T-helper 1 cell treated with Interleukin-12 subunit alpha and Interleukin-12 subunit beta and Interleukin-4 antibody, amounts not matched to agents 30 μg/mL and 1 μg/mL, for 36 hours (primary cell): ENCODE measurements around the gene OSBPL1A.
A peak's percentile ranks its signal among the peaks of the same experiment; 100 is the strongest.

ENCODE experiments used
- H3K27ac Mint-ChIP-seq: one replicate; pipeline ENCODE4 v1.8.0; 2021; ENCODE audit warnings: mild to moderate bottlenecking, mixed read lengths
- H3K27me3 Mint-ChIP-seq: one replicate; pipeline ENCODE4 v1.8.0; 2021; ENCODE audit warnings: low read depth, mixed read lengths
- H3K36me3 Mint-ChIP-seq: one replicate; pipeline ENCODE4 v1.8.0; 2021; ENCODE audit warnings: low read depth, mixed read lengths
- H3K4me1 Mint-ChIP-seq: one replicate; pipeline ENCODE4 v1.8.0; 2021; ENCODE audit warnings: low read depth, mixed read lengths
- H3K4me3 Mint-ChIP-seq: one replicate; pipeline ENCODE4 v1.8.0; 2021; ENCODE audit warnings: mild to moderate bottlenecking, moderate library complexity, mixed read lengths
- H3K9me3 Mint-ChIP-seq: one replicate; pipeline ENCODE4 v1.8.0; 2021; ENCODE audit warnings: mixed read lengths

The OSBPL1A gene

DNA sequence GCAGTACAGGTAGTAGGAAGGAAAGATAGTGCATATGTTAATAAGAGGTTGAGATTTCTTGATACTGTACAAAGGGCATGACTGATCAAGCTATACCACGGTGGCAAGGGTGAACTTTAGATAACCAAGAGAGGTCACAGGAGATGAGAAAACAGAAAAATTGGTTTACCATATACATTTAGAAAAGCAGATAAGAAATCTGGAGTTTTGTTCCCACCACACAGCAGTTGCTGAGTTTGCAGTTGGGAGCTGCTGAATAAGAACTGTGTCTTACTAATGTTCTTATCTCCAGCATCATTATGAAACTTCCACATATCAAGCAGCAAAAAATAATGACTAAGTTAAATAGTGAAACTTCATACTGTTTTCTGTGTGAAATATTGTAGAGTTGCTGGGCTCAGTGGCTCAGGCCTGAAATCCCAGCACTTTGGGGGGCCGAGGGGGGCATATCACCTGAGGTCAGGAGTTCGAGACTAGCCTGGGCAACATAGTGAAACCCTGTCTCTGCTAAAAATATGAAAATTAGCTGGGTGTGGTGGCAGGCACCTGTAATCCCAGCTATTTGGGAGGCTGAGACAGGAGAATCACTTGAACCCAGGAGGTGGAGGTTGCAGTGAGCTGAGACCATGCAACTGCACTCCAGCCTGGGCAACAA is 16.9 kb upstream of the OSBPL1A start:
- no peak overlapping the region for H3K27ac Mint-ChIP-seq
- peaks cover 13% of the 10 kb centered on the region for H3K4me1 Mint-ChIP-seq
- H3K4me3 Mint-ChIP-seq: no peak overlapping the region
- H3K9me3 Mint-ChIP-seq: peaks cover 10% of the 10 kb centered on the region
- peaks cover 5% of the 10 kb centered on the region for H3K36me3 Mint-ChIP-seq
- peaks cover 23% of the 10 kb centered on the region for H3K27me3 Mint-ChIP-seq

DNA sequence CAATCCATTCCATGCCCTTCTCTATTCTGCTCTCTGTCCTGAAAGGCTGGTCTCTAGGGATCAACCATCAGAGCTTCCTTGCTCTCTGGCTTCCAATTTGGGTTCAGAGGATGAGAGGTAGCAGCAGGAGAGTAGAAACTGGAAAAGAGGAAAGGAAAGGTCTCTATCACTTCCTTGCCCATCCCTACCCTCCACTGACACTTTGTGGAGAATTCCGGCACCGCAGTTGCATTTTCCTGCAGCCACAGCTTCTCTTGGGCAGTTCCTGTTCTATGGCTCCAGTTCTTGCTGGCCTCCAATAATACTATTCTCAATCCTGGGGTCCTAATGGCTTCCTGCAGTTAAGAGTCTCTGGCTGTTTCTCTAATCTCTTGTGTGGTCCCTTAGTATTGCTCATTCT is 15.5 kb upstream of the OSBPL1A start:
- peaks cover 29% of the 10 kb centered on the region for H3K27me3 Mint-ChIP-seq

DNA sequence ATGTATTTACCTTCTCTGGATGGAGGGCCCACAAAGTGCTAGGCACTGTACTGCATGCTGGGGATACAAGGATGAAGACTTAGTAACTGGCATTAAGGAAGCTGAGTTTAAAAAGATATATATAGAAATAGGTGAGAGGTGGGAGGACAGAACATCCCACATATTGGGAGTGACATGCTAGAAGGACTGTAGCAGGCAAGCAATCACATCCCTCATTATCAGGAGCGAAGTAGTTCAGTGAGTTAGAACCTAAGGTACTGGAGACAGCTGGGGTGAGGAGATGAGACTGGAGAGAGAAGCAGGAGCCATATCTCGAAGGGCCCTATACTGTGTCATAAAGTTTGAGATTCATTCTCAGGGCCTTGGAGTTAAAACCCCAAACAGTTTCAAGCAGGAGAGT is 10.9 kb upstream of the OSBPL1A start:
- no peak overlapping the region for H3K27ac Mint-ChIP-seq
- H3K4me3 Mint-ChIP-seq: no peak overlapping the region
- H3K27me3 Mint-ChIP-seq: peaks cover 51% of the 10 kb centered on the region
- peaks cover 3% of the 10 kb centered on the region for H3K36me3 Mint-ChIP-seq
- H3K9me3 Mint-ChIP-seq: peaks cover 8% of the 10 kb centered on the region
- peaks cover 4% of the 10 kb centered on the region for H3K4me1 Mint-ChIP-seq

More for the DNA sequence above, 15.5 kb upstream of the OSBPL1A start:
- H3K4me1 Mint-ChIP-seq: peaks cover 13% of the 10 kb centered on the region
- H3K4me3 Mint-ChIP-seq: no peak overlapping the region
- peaks cover 10% of the 10 kb centered on the region for H3K9me3 Mint-ChIP-seq
- peaks cover 5% of the 10 kb centered on the region for H3K36me3 Mint-ChIP-seq
- H3K27ac Mint-ChIP-seq: no peak overlapping the region

DNA sequence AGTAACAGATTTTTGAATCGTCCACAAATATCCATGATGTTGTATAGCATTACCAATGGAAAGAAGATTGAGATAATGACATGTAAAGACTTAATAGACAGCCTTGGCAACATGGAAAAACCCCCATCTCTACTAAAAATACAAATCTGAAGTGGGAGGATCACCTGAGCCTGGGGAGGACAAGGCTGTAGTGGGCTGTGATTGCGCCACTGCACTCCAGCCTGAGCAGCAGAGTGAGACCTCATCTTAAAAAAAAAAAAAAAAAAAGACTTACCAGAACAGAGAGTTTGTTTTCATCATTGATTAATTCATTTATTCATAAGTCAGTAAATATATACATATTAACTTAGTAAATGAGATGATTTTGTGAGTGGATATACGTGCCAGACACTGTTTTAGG is 7.0 kb upstream of the OSBPL1A start:
- H3K27me3 Mint-ChIP-seq: peaks cover 49% of the 10 kb centered on the region
- no peak overlapping the region for H3K27ac Mint-ChIP-seq
- H3K9me3 Mint-ChIP-seq: no peaks in the 10 kb centered on the region
- no peaks in the 10 kb centered on the region for H3K4me1 Mint-ChIP-seq
- H3K36me3 Mint-ChIP-seq: no peaks in the 10 kb centered on the region
- H3K4me3 Mint-ChIP-seq: no peak overlapping the region

DNA sequence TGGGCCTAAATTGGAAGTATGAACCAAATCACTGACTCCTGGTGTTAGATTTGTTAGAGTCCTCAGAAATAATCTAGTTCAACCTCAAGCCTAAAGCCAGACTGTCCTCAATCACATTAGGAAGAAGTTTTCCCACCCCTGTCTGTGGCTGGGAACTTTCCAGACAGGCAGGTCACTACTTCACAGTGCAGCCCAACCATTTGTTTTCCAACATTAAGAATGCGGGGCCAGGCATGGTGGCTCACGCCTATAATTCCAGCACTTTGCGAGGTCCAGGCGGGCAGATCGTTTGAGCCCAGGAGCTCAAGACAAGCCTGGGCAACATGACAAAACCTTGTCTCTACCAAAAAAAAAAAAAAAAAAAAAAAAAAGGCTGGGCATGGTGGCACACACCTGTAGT is 5.5 kb upstream of the OSBPL1A start:
- H3K4me3 Mint-ChIP-seq: no peak overlapping the region
- H3K27ac Mint-ChIP-seq: no peak overlapping the region
- no peaks in the 10 kb centered on the region for H3K9me3 Mint-ChIP-seq
- peaks cover 45% of the 10 kb centered on the region for H3K27me3 Mint-ChIP-seq
- H3K36me3 Mint-ChIP-seq: no peaks in the 10 kb centered on the region
- peaks cover 1% of the 10 kb centered on the region for H3K4me1 Mint-ChIP-seq

DNA sequence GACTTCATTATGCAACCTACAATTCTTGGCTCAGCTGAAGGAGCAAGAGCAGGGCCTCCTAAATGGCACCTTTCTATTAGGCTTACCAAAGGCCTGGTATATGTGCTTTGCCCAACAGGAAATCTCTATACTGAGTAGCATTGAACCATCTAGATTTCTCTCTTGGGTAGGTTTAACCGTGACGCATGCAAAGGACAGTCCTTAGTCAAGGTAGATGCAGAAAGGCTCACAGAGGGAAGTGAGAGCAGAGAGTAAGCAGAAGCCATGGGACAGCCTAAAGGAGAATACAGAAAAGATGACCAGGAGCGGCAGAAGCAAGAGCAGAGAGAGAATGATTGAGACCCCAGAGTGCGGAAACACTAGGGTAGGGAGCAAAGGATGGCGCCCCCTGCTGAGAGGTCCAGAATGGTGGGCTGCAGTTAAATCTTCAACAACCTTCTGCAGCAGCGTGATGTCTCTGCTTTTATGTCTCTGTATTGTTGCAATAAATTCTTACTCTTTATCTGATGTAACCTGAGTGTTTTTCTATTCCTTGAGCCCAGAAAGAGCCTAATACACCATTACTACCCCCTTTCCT is 4.7 kb upstream of the OSBPL1A start:
- H3K27me3 Mint-ChIP-seq: peaks cover 42% of the 10 kb centered on the region
- no peaks in the 10 kb centered on the region for H3K36me3 Mint-ChIP-seq
- peaks cover 4% of the 10 kb centered on the region for H3K4me1 Mint-ChIP-seq
- no peaks in the 10 kb centered on the region for H3K9me3 Mint-ChIP-seq
- H3K27ac Mint-ChIP-seq: no peak overlapping the region
- no peak overlapping the region for H3K4me3 Mint-ChIP-seq

DNA sequence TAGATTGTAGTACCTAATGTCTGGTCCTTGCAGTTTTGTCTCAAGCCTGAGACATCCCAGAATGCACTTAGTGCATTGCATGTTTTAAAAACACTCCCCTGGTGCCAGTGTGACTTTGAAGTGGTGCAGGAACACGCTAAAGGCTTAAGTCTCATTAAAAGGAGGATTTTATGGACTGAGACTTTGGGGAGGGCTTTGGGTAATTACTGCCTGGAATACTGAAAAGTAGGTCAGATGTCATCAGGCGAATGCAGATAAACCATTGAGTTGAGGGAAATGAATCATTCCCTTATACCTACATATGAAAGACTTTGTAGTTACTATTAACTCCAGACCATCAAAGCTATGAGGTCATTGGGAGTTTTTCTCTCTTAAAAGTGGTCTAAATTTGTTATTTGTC is 3.0 kb upstream of the OSBPL1A start:
- Mint-ChIP-seq H3K4me3 (no peak overlapping the region), H3K9me3 (no peaks in the 10 kb centered on the region), H3K27ac (no peak overlapping the region), H3K4me1 (peaks cover 8% of the 10 kb centered on the region), H3K36me3 (no peaks in the 10 kb centered on the region), H3K27me3 (peaks cover 34% of the 10 kb centered on the region)

DNA sequence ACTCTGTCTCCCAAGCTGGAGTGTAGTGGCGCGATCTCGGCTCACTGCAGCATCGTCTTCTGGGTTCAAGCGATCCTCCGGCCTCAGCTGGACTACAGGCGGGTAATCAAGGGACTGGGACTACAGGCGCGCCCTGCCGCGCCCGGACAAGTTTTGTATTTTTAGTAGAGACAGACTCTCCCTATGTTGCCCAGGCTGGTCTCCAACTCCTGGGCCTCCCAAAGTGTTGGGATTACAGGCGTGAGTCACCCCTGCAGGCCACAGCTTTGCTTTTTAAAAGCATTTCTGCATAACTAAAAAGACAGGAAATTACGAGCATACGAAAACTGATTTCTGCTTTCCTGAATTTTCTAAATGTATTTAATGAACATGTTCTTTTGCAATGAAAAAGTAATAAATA is 916 bp upstream of the OSBPL1A start:
- Mint-ChIP-seq H3K9me3 (no peaks in the 10 kb centered on the region), H3K4me1 (peaks cover 8% of the 10 kb centered on the region), H3K36me3 (no peaks in the 10 kb centered on the region), H3K27me3 (peaks cover 35% of the 10 kb centered on the region), H3K4me3 (peak overlapping the region; percentile 84), H3K27ac (no peak overlapping the region)

DNA sequence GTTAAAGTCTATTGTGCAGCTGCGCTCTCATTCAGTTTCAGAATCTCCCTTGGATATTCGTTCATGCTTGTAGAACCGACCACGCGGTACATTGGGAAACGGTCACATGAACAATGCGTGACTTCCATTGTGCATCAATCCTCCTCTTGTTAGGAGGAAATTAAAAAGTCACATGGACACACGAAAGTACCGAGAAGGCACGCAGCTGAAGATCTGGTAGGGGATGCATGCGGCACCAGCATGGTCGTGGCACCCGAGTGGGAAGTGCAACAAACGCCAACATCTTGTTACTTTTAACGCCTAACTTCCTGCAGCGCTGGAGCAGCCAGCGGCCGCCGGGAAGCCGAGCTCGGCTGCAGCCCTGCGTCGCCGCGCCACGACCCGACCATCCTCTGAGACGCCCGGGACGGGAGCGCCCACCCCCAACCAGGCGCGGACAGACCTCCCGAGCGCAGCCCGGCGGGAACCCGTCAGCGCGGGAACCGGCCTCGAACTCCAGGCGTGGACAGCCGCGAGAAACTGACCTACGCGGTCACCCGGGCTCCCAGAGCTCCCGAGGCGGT is 412 bp downstream of the OSBPL1A start:
- Mint-ChIP-seq H3K4me1 (peaks cover 8% of the 10 kb centered on the region), H3K4me3 (peak overlapping the region; percentile 76), H3K36me3 (no peaks in the 10 kb centered on the region)

DNA sequence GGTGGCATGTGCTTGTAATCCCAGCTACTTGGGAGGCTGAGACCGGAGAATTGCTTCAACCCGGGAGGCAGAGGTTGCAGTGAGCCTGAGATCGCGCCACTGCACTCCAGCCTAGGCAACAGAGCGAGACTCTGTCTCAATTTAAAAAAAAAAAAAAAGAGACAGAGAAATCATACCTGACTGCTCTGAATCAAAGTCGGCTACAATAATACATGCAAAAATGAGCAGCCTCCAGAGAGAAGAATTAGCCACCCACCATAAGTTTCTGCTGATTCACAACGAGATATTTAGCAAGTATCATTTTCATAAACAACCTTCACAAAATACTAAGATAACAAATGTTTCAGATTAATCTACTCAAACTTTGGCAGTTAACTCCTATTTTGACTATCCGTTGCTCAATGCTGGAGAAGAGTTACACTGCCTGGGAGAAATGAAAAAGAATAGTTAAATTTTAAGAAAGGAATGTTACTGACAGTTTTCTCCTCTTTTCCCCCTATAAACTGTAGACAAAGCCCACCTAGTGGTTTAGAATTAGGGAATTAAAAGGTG is 1.5 kb downstream of the OSBPL1A start:
- H3K4me3 Mint-ChIP-seq: no peak overlapping the region
- no peak overlapping the region for H3K27ac Mint-ChIP-seq
- H3K27me3 Mint-ChIP-seq: peaks cover 40% of the 10 kb centered on the region
- H3K4me1 Mint-ChIP-seq: peaks cover 8% of the 10 kb centered on the region
- H3K36me3 Mint-ChIP-seq: no peaks in the 10 kb centered on the region
- H3K9me3 Mint-ChIP-seq: no peaks in the 10 kb centered on the region

More for the DNA sequence above, 412 bp downstream of the OSBPL1A start:
- H3K27me3 Mint-ChIP-seq: peaks cover 40% of the 10 kb centered on the region
- H3K27ac Mint-ChIP-seq: no peak overlapping the region
- no peaks in the 10 kb centered on the region for H3K9me3 Mint-ChIP-seq

DNA sequence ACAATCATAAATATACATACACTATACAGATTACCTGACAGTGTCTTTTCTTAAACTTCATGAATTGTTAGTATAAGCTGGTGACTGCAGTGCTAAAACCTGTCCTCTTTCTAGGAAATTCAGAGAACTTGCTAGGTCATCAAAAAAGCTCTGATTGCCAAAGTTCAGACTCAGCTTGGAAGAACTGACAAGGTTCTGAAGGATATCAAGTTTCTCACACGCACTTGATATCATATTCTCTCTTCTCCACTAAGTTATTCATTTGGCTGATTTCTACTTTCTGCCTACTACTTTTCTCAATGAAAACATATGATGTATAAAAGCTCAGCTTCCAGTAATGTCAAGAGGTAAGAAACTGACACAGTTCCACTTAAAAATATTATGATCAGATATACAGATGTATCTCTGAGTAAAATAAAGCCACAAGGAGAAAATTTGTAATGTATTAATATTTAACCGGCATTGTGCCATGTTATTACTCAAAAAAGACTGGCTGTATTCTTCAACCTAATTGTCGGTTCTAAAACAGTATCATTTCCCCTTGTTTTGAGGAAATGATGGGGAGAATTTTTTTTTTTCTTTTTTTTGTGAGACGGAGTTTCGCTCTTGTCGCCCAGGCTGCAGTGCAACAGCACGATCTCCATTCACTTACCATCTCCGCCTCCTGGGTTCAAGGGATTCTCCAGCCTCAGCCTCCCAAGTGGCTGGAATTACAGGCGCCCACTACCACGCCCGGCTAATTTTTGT is 2.4 kb downstream of the OSBPL1A start:
- H3K4me3 Mint-ChIP-seq: no peak overlapping the region
- no peaks in the 10 kb centered on the region for H3K36me3 Mint-ChIP-seq
- H3K27ac Mint-ChIP-seq: no peak overlapping the region
- no peaks in the 10 kb centered on the region for H3K9me3 Mint-ChIP-seq
- H3K27me3 Mint-ChIP-seq: peaks cover 32% of the 10 kb centered on the region
- peaks cover 8% of the 10 kb centered on the region for H3K4me1 Mint-ChIP-seq

DNA sequence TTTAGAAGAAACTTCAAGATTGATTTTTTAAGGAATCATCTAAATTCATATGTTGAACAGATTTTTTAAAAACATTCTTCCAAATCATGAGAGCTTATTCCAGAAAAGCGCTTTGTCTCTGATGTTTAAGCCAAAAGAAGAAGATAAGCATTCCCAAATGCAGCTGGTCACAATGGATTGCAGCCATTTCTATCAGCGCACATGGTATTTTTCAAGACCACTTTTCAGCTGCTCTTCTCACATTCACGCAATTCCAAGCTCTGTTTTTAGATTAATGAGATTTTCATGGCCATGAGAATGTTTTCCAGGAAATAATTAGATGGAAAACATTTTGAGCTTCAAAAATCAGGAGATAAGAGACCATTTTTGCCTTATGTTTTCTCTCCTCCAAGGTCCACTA is 8.7 kb downstream of the OSBPL1A start:
- Mint-ChIP-seq H3K27me3 (peaks cover 5% of the 10 kb centered on the region), H3K36me3 (no peaks in the 10 kb centered on the region), H3K27ac (no peak overlapping the region), H3K4me1 (no peaks in the 10 kb centered on the region), H3K9me3 (no peaks in the 10 kb centered on the region), H3K4me3 (no peak overlapping the region)

DNA sequence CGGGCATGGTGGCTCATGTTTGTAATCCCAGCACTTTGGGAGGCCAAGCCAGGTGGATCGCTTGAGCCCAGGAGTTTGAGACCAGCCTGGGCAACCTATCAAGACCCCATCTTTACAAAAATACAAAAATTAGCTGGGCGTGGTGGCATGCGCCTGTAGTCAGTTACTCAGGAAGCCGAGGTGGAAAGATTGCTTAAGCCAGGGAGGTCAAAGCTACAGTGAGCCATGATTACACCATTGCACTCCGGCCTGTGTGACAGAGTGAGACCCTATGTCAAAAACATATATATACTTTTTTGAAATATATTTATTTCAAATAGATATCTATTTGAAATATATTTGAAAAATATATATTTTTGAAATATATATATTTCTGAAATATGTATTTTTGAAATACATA is 10.9 kb downstream of the OSBPL1A start:
- H3K4me1 Mint-ChIP-seq: no peaks in the 10 kb centered on the region
- no peaks in the 10 kb centered on the region for H3K27me3 Mint-ChIP-seq
- no peaks in the 10 kb centered on the region for H3K36me3 Mint-ChIP-seq
- H3K4me3 Mint-ChIP-seq: no peak overlapping the region
- no peaks in the 10 kb centered on the region for H3K9me3 Mint-ChIP-seq
- no peak overlapping the region for H3K27ac Mint-ChIP-seq

DNA sequence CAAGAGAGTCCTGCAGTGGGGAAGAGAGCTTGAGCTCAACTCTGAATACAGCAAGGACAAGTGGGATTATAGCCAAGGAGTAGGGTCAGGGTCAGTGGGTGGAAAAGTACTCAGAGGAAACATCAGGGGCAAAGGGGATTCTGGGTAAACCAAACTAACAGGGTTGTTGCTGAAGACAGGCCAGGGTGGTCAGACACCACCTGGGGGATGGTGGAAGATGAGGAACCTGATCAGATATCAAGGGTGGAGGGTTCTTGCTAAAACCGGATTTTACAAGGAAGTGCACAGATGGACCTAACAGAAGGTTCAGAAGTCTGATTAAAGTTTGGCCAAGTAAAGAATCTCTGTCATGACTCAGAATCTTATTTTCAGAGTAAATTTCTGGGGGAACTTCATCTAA is 16.5 kb downstream of the OSBPL1A start:
- H3K27me3 Mint-ChIP-seq: no peaks in the 10 kb centered on the region
- H3K9me3 Mint-ChIP-seq: no peaks in the 10 kb centered on the region
- H3K4me1 Mint-ChIP-seq: peaks cover 3% of the 10 kb centered on the region
- H3K36me3 Mint-ChIP-seq: no peaks in the 10 kb centered on the region
- no peak overlapping the region for H3K27ac Mint-ChIP-seq
- no peak overlapping the region for H3K4me3 Mint-ChIP-seq
